Measurements from ENCODE around the gene BMPER. TPM values are rescaled to one million over a fixed set of nuclear protein-coding genes. Genes with fewer than 3 reads are reported as not detected.

Gene BMPER
- total and polyA plus RNA-seq, 2 of the 8 experiments (the other 6 are each of a cell fraction or from before 2014, with no cell fraction given), result 0.33 to 0.69 TPM

GRCh38 chr7:33910756-33911155 lies 5.4 kb downstream of the BMPER start:
- ChIA-PET POLR2A (ENCODE audit: partially characterized antibody) (no interaction called here), CTCF (ENCODE audit: partially characterized antibody) (interaction anchor here (1.0 to 1.2 kb wide), 2 partner anchors 22 to 169 kb away, joined by 3 read pairs; no protein-coding TSS in a partner anchor)
- Histone ChIP-seq H3K23me2 (ENCODE audit: low read depth, low read length) (no peaks in the 10 kb centered on the region), H4K20me1 (replicated peaks in 1 of 2; ENCODE audit: control insufficient read depth in 1 of 2, insufficient read depth in 2 of 2, low read length in 2 of 2) (peaks cover 0 to 2% of the 10 kb centered on the region in 2 experiments), H2BK120ac (replicated peaks; ENCODE audit: low read depth, low read length) (no peak overlapping the region), H4K5ac (ENCODE audit: insufficient read length, low read depth, low read length) (no peak overlapping the region), H3K79me1 (ENCODE audit: low read depth, low read length) (no peaks in the 10 kb centered on the region), H4K8ac (ENCODE audit: extremely low read depth, insufficient read depth, low read length) (no peak overlapping the region), H3K4me1 (replicated peaks in 1 of 4; ENCODE audit: control insufficient read depth in 3 of 4, insufficient read depth in 4 of 4, low read length in 3 of 4) (no peaks in the 10 kb centered on the region), H2BK5ac (ENCODE audit: low read depth, low read length) (no peak overlapping the region), H3K4me3 (ENCODE audit: extremely low read depth in 1 of 4, insufficient read depth in 2 of 4, low read depth in 3 of 4, low read length in 4 of 4) (no peak overlapping the region), H3K9ac (replicated peaks in 1 of 4; ENCODE audit: extremely low read depth in 1 of 4, low read depth in 3 of 4, low read length in 3 of 4) (no peak overlapping the region), H3K23ac (ENCODE audit: insufficient read length) (no peak overlapping the region), H3K79me2 (ENCODE audit: control insufficient read depth in 1 of 2, insufficient read depth in 2 of 2, low read length in 2 of 2) (no peaks in the 10 kb centered on the region), H3K56ac (replicated peaks; ENCODE audit: insufficient read length, low read depth, low read length) (no peak overlapping the region), H3K9me3 (ENCODE audit: insufficient read depth in 2 of 2, low read depth in 1 of 2, low read length in 1 of 2) (no peaks in the 10 kb centered on the region), H2BK15ac (ENCODE audit: low read length) (no peak overlapping the region), H4K91ac (replicated peaks; ENCODE audit: insufficient read length, low read length) (no peak overlapping the region), H2BK20ac (ENCODE audit: low read length) (no peak overlapping the region), H3K4me2 (ENCODE audit: insufficient read depth in 1 of 2, low read depth in 2 of 2, low read length in 2 of 2) (no peak overlapping the region), H3K36me3 (ENCODE audit: control insufficient read depth in 2 of 4, insufficient read depth in 4 of 4, low read length in 3 of 4) (no peaks in the 10 kb centered on the region), H3K27ac (ENCODE audit: low read depth, low read length) (no peak overlapping the region), H2BK12ac (ENCODE audit: low read depth, low read length) (no peak overlapping the region), H2AK5ac (ENCODE audit: low read depth, low read length) (no peak overlapping the region), H3K18ac (ENCODE audit: extremely low read depth, low read length) (no peak overlapping the region), H3K27me3 (replicated peaks in 1 of 4; ENCODE audit: control insufficient read depth in 3 of 4, extremely low read depth in 1 of 4, insufficient read depth in 3 of 4, low read length in 3 of 4) (peaks cover 0 to 15% (median 8%) of the 10 kb centered on the region in 4 experiments; a peak in 3 of 7 replicates), H2AFZ (ENCODE audit: low read length) (no peak overlapping the region), H3K4ac (replicated peaks; ENCODE audit: insufficient read length, low read depth, low read length) (no peak overlapping the region), H3K14ac (ENCODE audit: insufficient read length) (no peak overlapping the region)
- WGBS, 2 experiments (ENCODE audit: extremely low coverage in 1 of 2, insufficient coverage in 1 of 2, insufficient read length in 1 of 2, insufficient replicate concordance in 2 of 2, low coverage in 1 of 2, low lambda C conversion rate in 2 of 2, missing lambda C conversion rate in 1 of 2), result 85% methylated on average over 2 of the region's 2 CpGs; no CpG with 5 or more reads in 1 of the 2 experiments
- no peak for TF ChIP-seq BACH1 (IDR thresholded peaks at IDR 0.05; ENCODE audit: low read length)
- no peak for TF ChIP-seq CTCF (IDR thresholded peaks at IDR 0.05; ENCODE audit: control extremely low read depth in 1 of 3, insufficient read depth in 1 of 3, low read depth in 1 of 3, low read length in 3 of 3)
- no peak for TF ChIP-seq KDM4A (IDR thresholded peaks at IDR 0.05; ENCODE audit: low read depth, low read length, severe bottlenecking)
- TF ChIP-seq EP300 (IDR thresholded peaks at IDR 0.05; ENCODE audit: borderline replicate concordance in 1 of 2, low read depth in 2 of 2, low read length in 2 of 2), result no peak
- no peak for TF ChIP-seq CHD1 (IDR thresholded peaks at IDR 0.05; ENCODE audit: low read depth, low read length)
- TF ChIP-seq SIN3A (conservative IDR thresholded peaks at IDR 0.05 in 1 of 2, IDR thresholded peaks at IDR 0.05 in 1 of 2; ENCODE audit: low read depth in 1 of 2, low read length in 2 of 2), result no peak
- no peak for TF ChIP-seq ATF3 (IDR thresholded peaks at IDR 0.05; ENCODE audit: insufficient read depth, low read depth, low read length)
- TF ChIP-seq SUZ12 (IDR thresholded peaks at IDR 0.05; ENCODE audit: low read length), result no peak
- no peak for TF ChIP-seq CTBP2 (IDR thresholded peaks at IDR 0.05; ENCODE audit: borderline replicate concordance, insufficient read depth, insufficient read length, low read length)
- TF ChIP-seq YY1 (IDR thresholded peaks at IDR 0.05; ENCODE audit: low read depth, low read length), result no peak
- DNase-seq (ENCODE audit: low read depth in 1 of 2, low spot score in 2 of 2) (no peak), FAIRE-seq (no peak)

Data from H1 (cell line).